Stomach (tissue), 4 donors: ENCODE results near the gene GNAT3.

ENCODE experiments used
- CTCF ChIP-seq, 7 experiments: fragments of 450-650 bp in 4 of 7; fragments of 200-600 bp in 3 of 7; sonication (generic) in 3 of 7; IDR thresholded peaks; one replicate each; pipeline ENCODE4 v1.5.1; 2016 to 2019; ENCODE audit warnings: antibody characterized with exemption in 7 of 7, control low read depth in 2 of 7, mild to moderate bottlenecking in 1 of 7
- EP300 ChIP-seq: sonication (generic); formaldehyde crosslinking; IDR thresholded peaks from one replicate; pipeline ENCODE4 v1.6.1; 2017; ENCODE audit warnings: antibody characterized with exemption
- POLR2A ChIP-seq, 4 donors: fragments of 450-650 bp; IDR thresholded peaks; one replicate each; pipeline ENCODE4 v1.6.1; 2016; ENCODE audit warnings: antibody characterized with exemption in 4 of 4, control low read depth in 2 of 4, mild to moderate bottlenecking in 1 of 4, moderate library complexity in 1 of 4
- POLR2AphosphoS5 ChIP-seq, 3 donors: sonication (generic); formaldehyde crosslinking; IDR thresholded peaks; one replicate each; pipeline ENCODE4 v1.6.1; 2016; ENCODE audit warnings: antibody characterized with exemption in 3 of 3

GRCh38 chr7:80468931-80469714, 42.7 kb downstream of the GNAT3 start:
- no peak for TF ChIP-seq POLR2AphosphoS5 (IDR thresholded peaks at IDR 0.05)
- TF ChIP-seq CTCF (IDR thresholded peaks at IDR 0.05): no peak
- no peak for TF ChIP-seq EP300
- no peak for TF ChIP-seq POLR2A (IDR thresholded peaks at IDR 0.05)
